H1 (cell line): ENCODE measurements around the gene ADPRHL1. TPM values are rescaled to one million over a fixed set of nuclear protein-coding genes. Genes with fewer than 3 reads are reported as not detected.

ENCODE experiments used
- BACH1 ChIP-seq: IDR thresholded peaks from 2 replicates; pipeline ENCODE4 v1.6.1; 2012; ENCODE audit warnings: low read length, improper control_type of control experiment
- CTCF ChIP-seq, 3 experiments: IDR thresholded peaks; 1 replicate in 2 of 3; 2 replicates in 1 of 3; pipeline versions ENCODE4 v1.5.1 to v1.6.1; 2011; ENCODE audit warnings: low read length in 3 of 3, mild to moderate bottlenecking in 3 of 3, inconsistent platforms in 2 of 3, low read depth in 1 of 3, moderate library complexity in 1 of 3; ENCODE audit not compliant: insufficient read depth in 1 of 3; ENCODE audit errors: control extremely low read depth in 1 of 3
- HDAC2 ChIP-seq, 2 experiments: fragments of 300-600 bp in 1 of 2; sonication (generic) in 1 of 2; IDR thresholded peaks; 2 replicates each; pipeline ENCODE4 v1.6.1; 2011 to 2012; ENCODE audit warnings: low read depth in 2 of 2, low read length in 2 of 2, mild to moderate bottlenecking in 2 of 2, moderate library complexity in 2 of 2, borderline replicate concordance in 1 of 2, inconsistent platforms in 1 of 2
- NANOG ChIP-seq: IDR thresholded peaks from 2 replicates; pipeline ENCODE4 v1.6.1; 2011; ENCODE audit warnings: low read length, low read depth, mild to moderate bottlenecking, inconsistent platforms; ENCODE audit not compliant: insufficient read depth, poor library complexity, severe bottlenecking
- POU5F1 ChIP-seq: IDR thresholded peaks from 2 replicates; pipeline ENCODE4 v1.6.1; 2011; ENCODE audit warnings: low read depth, mild to moderate bottlenecking, low read length, moderate library complexity
- RNF2 ChIP-seq: fragments of 200-900, 300-1000 bp; sonication (generic); IDR thresholded peaks from 2 replicates; pipeline ENCODE4 v1.7.1; 2016; ENCODE audit warnings: borderline replicate concordance, low read depth, mild to moderate bottlenecking, antibody characterized with exemption, low read length; ENCODE audit not compliant: poor library complexity, severe bottlenecking; ENCODE audit errors: missing control alignments
- SIN3A ChIP-seq, 2 experiments: IDR thresholded peaks in 1 of 2; conservative IDR thresholded peaks in 1 of 2; 2 replicates each; pipeline ENCODE4 v1.6.1; 2011 to 2012; ENCODE audit warnings: low read length in 2 of 2, improper control_type of control experiment in 1 of 2, low read depth in 1 of 2, mild to moderate bottlenecking in 1 of 2
- polyA plus RNA-seq, 7 experiments: library from polyadenylated mRNA; depleted of rRNA in 3 of 7; stranded (reverse) in 5 of 7; unstranded in 2 of 7; fragments of >200 nt in 5 of 7; fragments of 200-250 nt in 2 of 7; gene quantifications; 1 replicate in 5 of 7; 2 replicates in 1 of 7; 4 replicates in 1 of 7; pipeline versions ENCODE4 v1.2.1 to v1.2.3, GENCODE V29; 2011 to 2013; ENCODE audit warnings: missing spikeins in 2 of 7, mixed read lengths in 2 of 7
- total RNA-seq: library from RNA; stranded (reverse); fragmentation: NEBNext Ultra II Directional; extraction: Animal tissue kit (Norgen Biotek cat#: 25700); gene quantifications from 2 replicates; pipeline ENCODE4 v1.2.1, GENCODE V29; 2021

The ADPRHL1 gene
- total and polyA plus RNA-seq, 2 of the 8 experiments (the other 6 are each of a cell fraction or from before 2014, with no cell fraction given): 0.74 to 1.7 TPM

DNA sequence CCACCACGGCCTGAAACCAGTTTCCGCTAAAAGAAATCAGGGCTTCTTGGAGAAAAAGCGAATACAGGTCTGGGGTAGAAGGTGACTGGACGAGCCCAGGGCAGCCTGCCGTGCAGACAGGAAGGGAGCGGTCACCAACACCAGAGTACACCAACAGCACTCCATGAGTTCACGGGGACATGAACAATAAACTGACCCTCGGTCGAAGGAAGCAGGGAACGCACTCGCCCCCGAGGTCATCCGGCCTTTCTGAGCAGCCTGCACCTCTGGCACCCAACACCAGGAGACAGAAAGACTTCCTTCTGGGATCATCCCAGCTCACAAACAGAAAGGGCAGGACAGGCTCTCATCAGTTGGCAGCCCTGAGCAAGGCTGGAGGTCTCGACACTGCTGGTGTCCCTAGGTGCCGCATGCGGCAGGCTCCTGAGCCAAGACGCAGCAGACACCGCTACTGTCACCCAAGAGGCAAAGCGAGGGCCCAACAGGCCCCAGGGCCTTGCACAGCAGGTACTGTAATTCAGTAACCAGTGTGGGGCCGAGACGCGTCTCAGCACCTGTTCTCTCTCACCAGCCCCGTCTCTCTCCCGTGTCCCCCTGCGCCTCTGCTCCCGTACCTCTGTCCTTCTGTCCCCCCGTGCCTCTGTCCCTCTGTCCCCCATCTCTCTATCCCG is 19.2 kb upstream of the ADPRHL1 start (continued):
- TF ChIP-seq HDAC2 (IDR thresholded peaks at IDR 0.05; ENCODE audit: borderline replicate concordance in 1 of 2, low read depth in 2 of 2, low read length in 2 of 2) (no peak), SIN3A (conservative IDR thresholded peaks at IDR 0.05 in 1 of 2, IDR thresholded peaks at IDR 0.05 in 1 of 2; ENCODE audit: low read depth in 1 of 2, low read length in 2 of 2) (no peak), RNF2 (no peak), POU5F1 (no peak), CTCF (IDR thresholded peaks at IDR 0.05; ENCODE audit: control extremely low read depth in 1 of 3, insufficient read depth in 1 of 3, low read depth in 1 of 3, low read length in 3 of 3) (no peak), NANOG (no peak), BACH1 (no peak)
